ENCODE data around the gene GNPTG. TPM values are rescaled to one million over a fixed set of nuclear protein-coding genes. Genes with fewer than 3 reads are reported as not detected.
A peak's percentile ranks its signal among the peaks of the same experiment; 100 is the strongest.

GNPTG gene
- total RNA-seq, 2 donors from 2014 or later = 39.2 to 48.0 TPM

DNA sequence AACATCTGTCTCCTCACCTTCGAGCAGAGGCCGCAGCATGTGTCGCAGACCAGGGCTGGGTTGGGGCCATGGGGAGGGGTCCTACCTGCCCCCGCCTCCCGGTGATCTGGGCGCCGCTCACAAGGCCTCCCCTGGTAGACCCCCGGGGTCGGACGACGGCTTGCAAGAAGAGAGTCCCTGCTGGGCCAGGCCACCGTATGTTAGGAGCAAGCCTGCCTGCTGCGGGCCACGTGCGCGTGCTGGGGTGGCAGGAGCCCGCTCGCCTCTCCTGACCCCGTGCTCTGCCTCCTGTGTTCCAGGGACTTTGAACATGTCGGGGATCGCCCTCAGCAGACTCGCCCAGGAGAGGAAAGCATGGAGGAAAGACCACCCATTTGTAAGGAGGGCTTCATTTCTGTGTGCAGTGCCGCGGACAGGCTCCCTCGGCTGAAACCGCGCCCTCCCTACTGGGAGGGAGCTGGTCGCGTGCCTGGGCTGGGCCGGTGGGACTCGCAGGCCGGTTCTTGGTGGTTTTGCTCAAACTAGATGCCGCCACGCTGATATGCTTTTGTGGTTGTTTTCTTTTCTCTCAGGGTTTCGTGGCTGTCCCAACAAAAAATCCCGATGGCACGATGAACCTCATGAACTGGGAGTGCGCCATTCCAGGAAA lies 37.9 kb upstream of the GNPTG start:
- ATAC-seq (no peak), DNase-seq (no peak)
- H3K4me3 Mint-ChIP-seq = peak overlapping the region; percentile 28
- H3K27me3 Mint-ChIP-seq = no peaks in the 10 kb centered on the region
- H3K4me1 Mint-ChIP-seq = peaks cover 16% of the 10 kb centered on the region
- H3K36me3 Mint-ChIP-seq (ENCODE audit: low read depth) = peaks cover 6% of the 10 kb centered on the region
- H3K27ac Mint-ChIP-seq = peak overlapping the region; percentile 8
- H3K9me3 ChIP-seq (ENCODE audit: control insufficient read depth, low read length, poor library complexity, severe bottlenecking) = no peaks in the 10 kb centered on the region

DNA sequence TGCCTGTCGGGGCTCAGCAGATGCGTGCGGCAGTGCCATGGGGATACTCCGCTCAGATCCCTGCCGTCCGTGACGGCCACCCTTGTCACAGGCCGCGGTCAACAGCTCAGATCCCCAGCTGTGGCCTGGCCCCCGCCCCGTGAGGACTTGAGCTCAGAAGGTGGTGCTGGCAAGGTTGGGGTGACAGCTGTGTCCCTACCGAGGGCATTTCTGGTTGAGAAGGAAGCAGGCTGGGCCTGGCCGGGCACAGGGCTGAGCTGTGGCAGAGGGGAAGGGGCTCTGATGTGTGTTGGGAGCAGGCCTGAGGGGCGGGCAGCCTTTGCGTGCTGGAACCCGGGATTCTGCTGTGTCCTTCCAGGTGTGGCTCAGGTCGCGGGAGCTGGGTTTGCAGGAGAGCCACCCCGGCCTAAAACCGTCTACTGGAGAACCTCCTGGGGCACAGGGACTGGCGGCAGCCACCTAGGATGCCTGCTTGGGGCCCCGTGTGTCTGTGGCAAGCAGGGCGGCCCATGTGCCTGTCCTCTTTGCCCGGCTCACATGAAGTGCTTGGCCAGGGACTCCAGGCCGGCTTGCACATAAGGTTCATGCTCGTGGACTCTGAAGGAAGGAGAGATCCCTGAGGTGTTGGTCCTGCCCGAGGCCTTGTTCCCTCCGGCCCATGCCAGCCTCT lies 37.2 kb upstream of the GNPTG start:
- ATAC-seq (no peak), DNase-seq (no peak)
- no peaks in the 10 kb centered on the region for H3K27me3 Mint-ChIP-seq
- no peaks in the 10 kb centered on the region for H3K9me3 ChIP-seq (ENCODE audit: control insufficient read depth, low read length, poor library complexity, severe bottlenecking)
- peaks cover 16% of the 10 kb centered on the region for H3K4me1 Mint-ChIP-seq
- peak overlapping the region; percentile 28 for H3K4me3 Mint-ChIP-seq
- peaks cover 6% of the 10 kb centered on the region for H3K36me3 Mint-ChIP-seq (ENCODE audit: low read depth)
- peak overlapping the region; percentile 8 for H3K27ac Mint-ChIP-seq

DNA sequence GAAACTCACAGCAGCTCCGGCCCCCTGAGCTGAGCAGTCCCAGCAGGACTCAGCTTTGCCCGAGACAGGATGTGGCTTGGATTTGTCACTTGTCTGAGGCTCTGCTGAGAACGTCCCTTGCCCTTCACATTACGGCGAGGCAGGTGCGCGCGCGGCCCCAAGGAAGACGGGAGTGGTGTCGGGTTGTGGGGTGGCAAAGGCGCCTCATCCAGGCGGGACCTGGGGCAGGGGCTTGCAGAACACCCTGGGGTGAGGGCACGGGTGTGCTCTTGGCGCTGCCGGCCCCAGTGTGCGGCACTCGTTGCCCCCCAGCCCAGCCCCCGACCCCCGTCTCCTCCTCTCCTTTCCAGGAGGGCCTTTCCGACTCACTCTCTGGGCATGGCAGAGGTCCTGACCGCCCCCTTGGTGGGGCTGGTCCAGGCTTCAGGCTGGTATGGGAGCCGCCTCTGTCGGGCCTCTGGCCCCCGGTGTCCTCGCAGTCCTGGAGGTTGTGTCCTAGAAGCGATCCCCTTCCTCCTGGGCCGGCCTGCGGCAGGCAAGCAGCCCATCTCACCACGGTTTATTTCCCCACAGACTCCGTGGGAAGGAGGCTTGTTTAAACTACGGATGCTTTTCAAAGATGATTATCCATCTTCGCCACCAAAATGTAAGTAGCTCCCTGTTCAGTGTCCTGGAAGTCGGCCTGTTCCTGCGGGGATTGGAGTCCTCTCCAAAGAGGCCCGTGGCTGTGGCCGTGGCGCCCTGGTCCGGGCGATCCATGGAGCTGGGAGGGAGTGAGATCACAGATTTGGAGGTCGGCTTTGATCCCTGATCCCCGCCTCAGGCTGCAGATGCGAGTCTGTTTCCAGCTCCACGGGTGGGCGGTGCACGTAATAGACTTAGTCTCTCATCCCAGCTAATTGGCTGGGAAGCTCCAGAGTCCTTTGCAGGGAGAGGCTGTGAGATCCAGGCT lies 36.4 kb upstream of the GNPTG start:
- no peak for ATAC-seq
- H3K9me3 ChIP-seq (ENCODE audit: control insufficient read depth, low read length, poor library complexity, severe bottlenecking) = no peaks in the 10 kb centered on the region
- H3K4me1 Mint-ChIP-seq = peaks cover 11% of the 10 kb centered on the region
- no peak overlapping the region for H3K4me3 Mint-ChIP-seq
- DNase-seq = no peak
- H3K27ac Mint-ChIP-seq = peak overlapping the region; percentile 41
- peaks cover 3% of the 10 kb centered on the region for H3K36me3 Mint-ChIP-seq (ENCODE audit: low read depth)
- no peaks in the 10 kb centered on the region for H3K27me3 Mint-ChIP-seq

- Mint-ChIP-seq H3K4me1 (peaks cover 6% of the 10 kb centered on the region), H3K4me3 (no peak overlapping the region), H3K27ac (peak overlapping the region; percentile 41), H3K36me3 (ENCODE audit: low read depth) (peaks cover 3% of the 10 kb centered on the region), H3K27me3 (no peaks in the 10 kb centered on the region)
- no peaks in the 10 kb centered on the region for H3K9me3 ChIP-seq (ENCODE audit: control insufficient read depth, low read length, poor library complexity, severe bottlenecking)
- DNase-seq (no peak), ATAC-seq (no peak)
These were observed 35.7 kb upstream of the GNPTG start for GRCh38 chr16:1316033-1316405.

- Mint-ChIP-seq H3K27me3 (no peaks in the 10 kb centered on the region), H3K4me3 (no peak overlapping the region), H3K4me1 (peaks cover 3% of the 10 kb centered on the region), H3K36me3 (ENCODE audit: low read depth) (peaks cover 3% of the 10 kb centered on the region), H3K27ac (peak overlapping the region; percentile 84)
- ATAC-seq (no peak), DNase-seq (no peak)
- no peaks in the 10 kb centered on the region for H3K9me3 ChIP-seq (ENCODE audit: control insufficient read depth, low read length, poor library complexity, severe bottlenecking)
These were observed 34.1 kb upstream of the GNPTG start for GRCh38 chr16:1317479-1318267.

- H3K9me3 ChIP-seq (ENCODE audit: control insufficient read depth, low read length, poor library complexity, severe bottlenecking) = no peaks in the 10 kb centered on the region
- H3K4me3 Mint-ChIP-seq = no peak overlapping the region
- no peaks in the 10 kb centered on the region for H3K27me3 Mint-ChIP-seq
- peaks cover 3% of the 10 kb centered on the region for H3K36me3 Mint-ChIP-seq (ENCODE audit: low read depth)
- peak overlapping the region; percentile 84 for H3K27ac Mint-ChIP-seq
- H3K4me1 Mint-ChIP-seq = peaks cover 3% of the 10 kb centered on the region
- no peak for DNase-seq
- ATAC-seq = no peak
These were observed 33.5 kb upstream of the GNPTG start for GRCh38 chr16:1318268-1318545.

- ATAC-seq = no peak
- H3K27ac Mint-ChIP-seq = no peak overlapping the region
- H3K9me3 ChIP-seq (ENCODE audit: control insufficient read depth, low read length, poor library complexity, severe bottlenecking) = no peaks in the 10 kb centered on the region
- H3K4me3 Mint-ChIP-seq = no peak overlapping the region
- H3K4me1 Mint-ChIP-seq = peaks cover 3% of the 10 kb centered on the region
- H3K27me3 Mint-ChIP-seq = no peaks in the 10 kb centered on the region
- peaks cover 3% of the 10 kb centered on the region for H3K36me3 Mint-ChIP-seq (ENCODE audit: low read depth)
- no peak for DNase-seq
These were observed 32.7 kb upstream of the GNPTG start for GRCh38 chr16:1319041-1319440.

DNA sequence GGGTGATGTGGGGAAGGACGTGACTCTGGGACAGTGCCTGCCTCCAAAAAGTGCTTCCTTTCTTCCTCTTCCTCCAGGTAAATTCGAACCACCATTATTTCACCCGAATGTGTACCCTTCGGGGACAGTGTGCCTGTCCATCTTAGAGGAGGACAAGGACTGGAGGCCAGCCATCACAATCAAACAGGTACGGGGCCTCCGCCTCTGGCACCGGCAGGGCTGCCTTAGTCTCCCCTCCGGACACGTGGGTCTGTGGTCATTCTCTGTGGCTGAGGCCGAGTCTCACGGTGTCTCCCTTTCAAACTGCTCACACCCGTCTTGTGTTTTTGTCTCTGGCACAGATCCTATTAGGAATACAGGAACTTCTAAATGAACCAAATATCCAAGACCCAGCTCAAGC lies 31.6 kb upstream of the GNPTG start:
- H3K27ac Mint-ChIP-seq = no peak overlapping the region
- H3K27me3 Mint-ChIP-seq = no peaks in the 10 kb centered on the region
- no peak for ATAC-seq
- H3K9me3 ChIP-seq (ENCODE audit: control insufficient read depth, low read length, poor library complexity, severe bottlenecking) = no peaks in the 10 kb centered on the region
- H3K4me1 Mint-ChIP-seq = peaks cover 5% of the 10 kb centered on the region
- H3K4me3 Mint-ChIP-seq = no peak overlapping the region
- no peak for DNase-seq
- peaks cover 5% of the 10 kb centered on the region for H3K36me3 Mint-ChIP-seq (ENCODE audit: low read depth)

- DNase-seq (no peak), ATAC-seq (no peak)
- peaks cover 5% of the 10 kb centered on the region for H3K36me3 Mint-ChIP-seq (ENCODE audit: low read depth)
These were observed 31.0 kb upstream of the GNPTG start for GRCh38 chr16:1320658-1321240.

GRCh38 chr16:1322407-1322806 lies 29.3 kb upstream of the GNPTG start:
- H3K4me3 Mint-ChIP-seq = no peak overlapping the region
- no peak for DNase-seq

More at GRCh38 chr16:1320658-1321240, 31.0 kb upstream of the GNPTG start:
- Mint-ChIP-seq H3K4me1 (peaks cover 5% of the 10 kb centered on the region), H3K4me3 (no peak overlapping the region), H3K27ac (no peak overlapping the region), H3K27me3 (no peaks in the 10 kb centered on the region)
- H3K9me3 ChIP-seq (ENCODE audit: control insufficient read depth, low read length, poor library complexity, severe bottlenecking) = no peaks in the 10 kb centered on the region

DNA sequence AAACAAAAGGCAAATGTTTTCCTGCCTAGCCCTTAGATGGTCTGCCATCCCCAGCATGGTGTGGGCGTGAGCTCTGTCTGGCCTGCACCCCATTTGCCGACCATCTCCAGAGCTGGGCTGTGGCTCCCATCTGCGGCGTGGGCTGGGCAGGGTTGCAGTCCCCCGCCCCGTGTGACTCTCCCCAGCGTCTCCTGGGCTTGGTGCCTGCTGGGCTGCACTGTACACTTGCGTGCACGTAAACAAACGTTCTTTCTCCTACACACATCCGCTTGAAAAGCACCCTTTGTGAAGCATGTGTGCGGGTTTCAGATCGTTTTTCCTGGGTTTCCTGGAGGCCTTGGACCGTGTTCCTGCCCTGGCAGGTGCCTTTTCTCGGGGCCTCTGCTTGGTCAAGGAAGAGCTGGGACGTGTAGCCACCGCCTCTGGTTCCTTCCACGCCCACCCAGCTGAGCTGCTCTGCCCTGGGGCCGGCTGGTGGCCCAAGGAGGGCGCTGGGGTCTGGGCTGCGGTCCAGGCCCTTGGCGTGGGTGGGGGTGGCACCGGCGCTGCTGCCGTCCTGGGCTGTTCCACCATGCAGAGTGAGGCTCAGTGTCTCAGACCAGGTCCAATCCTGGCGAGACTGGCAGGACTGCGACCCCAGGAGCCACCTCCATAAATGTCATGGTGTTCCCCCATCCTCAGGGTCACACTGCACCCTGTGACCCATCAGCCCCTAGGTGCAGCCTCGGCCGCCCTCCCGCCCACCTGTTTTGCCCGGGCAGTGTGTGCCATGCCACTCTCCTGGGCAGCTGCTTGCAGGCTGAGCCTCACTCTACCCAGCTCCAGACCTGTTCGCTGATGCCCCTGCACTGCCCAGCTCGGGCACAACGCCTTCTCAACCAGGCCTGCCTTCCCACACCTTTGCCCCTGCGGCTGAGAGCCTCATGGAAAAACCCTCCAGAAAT lies 28.2 kb upstream of the GNPTG start:
- Mint-ChIP-seq H3K36me3 (ENCODE audit: low read depth) (peaks cover 3% of the 10 kb centered on the region), H3K4me1 (peaks cover 2% of the 10 kb centered on the region), H3K27me3 (no peaks in the 10 kb centered on the region), H3K27ac (no peak overlapping the region), H3K4me3 (peak overlapping the region; percentile 5)
- DNase-seq (no peak), ATAC-seq (no peak)
- H3K9me3 ChIP-seq (ENCODE audit: control insufficient read depth, low read length, poor library complexity, severe bottlenecking) = no peaks in the 10 kb centered on the region

More at GRCh38 chr16:1322407-1322806, 29.3 kb upstream of the GNPTG start:
- no peaks in the 10 kb centered on the region for H3K9me3 ChIP-seq (ENCODE audit: control insufficient read depth, low read length, poor library complexity, severe bottlenecking)
- ATAC-seq = no peak
- Mint-ChIP-seq H3K27ac (no peak overlapping the region), H3K36me3 (ENCODE audit: low read depth) (peaks cover 5% of the 10 kb centered on the region), H3K4me1 (peaks cover 5% of the 10 kb centered on the region), H3K27me3 (no peaks in the 10 kb centered on the region)
